ENCODE data around the gene GATA1.

The GATA1 gene

GRCh38 chrX:48785540-48786214 lies 713 bp upstream of the GATA1 start:
- DNase-seq = no peak

GRCh38 chrX:48786825-48787504 lies 575 bp downstream of the GATA1 start:
- no peak for DNase-seq

GRCh38 chrX:48787505-48788443 lies 1.4 kb downstream of the GATA1 start:
- DNase-seq = no peak

GRCh38 chrX:48789366-48790220 lies 3.2 kb downstream of the GATA1 start:
- no peak for DNase-seq

GRCh38 chrX:48790477-48790876 lies 4.1 kb downstream of the GATA1 start:
- no peak for DNase-seq

DNA sequence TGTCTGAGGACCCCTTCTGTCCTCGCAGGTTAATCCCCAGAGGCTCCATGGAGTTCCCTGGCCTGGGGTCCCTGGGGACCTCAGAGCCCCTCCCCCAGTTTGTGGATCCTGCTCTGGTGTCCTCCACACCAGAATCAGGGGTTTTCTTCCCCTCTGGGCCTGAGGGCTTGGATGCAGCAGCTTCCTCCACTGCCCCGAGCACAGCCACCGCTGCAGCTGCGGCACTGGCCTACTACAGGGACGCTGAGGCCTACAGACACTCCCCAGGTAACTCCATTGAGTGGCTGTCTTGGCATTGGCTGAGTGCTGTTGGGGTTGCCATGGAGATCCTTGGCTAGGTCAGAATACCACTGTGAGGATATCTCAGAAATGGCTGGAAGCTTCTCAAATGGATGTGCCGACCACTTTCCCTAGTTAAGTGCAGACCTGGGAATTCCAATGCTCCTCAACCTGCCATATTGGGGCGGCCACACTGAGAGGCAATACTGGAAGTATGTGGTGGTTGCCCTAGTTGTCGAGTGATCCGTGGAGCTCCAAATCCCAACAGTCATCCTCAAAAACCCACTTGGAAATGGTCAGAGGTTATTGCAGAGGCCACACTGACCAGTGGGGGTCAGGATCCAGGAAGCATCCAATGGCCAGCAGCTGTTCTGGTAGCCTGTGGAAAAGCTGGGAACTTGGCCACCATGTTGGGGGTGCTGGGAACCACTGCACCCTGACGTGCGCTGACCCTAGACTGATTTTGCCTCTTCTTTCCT lies 4.9 kb downstream of the GATA1 start:
- no peak for DNase-seq

DNA sequence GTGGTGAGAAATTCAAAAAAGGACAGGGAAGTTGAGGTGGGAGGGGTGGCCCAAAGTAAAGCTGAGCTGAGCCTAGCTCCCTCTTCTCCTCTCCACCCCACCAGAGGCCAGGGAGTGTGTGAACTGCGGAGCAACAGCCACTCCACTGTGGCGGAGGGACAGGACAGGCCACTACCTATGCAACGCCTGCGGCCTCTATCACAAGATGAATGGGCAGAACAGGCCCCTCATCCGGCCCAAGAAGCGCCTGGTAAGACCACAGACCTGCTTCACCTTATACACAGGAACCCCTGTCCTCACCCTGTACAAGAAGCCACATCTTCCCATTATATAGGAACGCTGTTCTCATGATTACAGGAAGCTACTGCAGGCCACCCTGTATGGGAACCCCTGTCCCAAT lies 5.8 kb downstream of the GATA1 start:
- no peak for DNase-seq

DNA sequence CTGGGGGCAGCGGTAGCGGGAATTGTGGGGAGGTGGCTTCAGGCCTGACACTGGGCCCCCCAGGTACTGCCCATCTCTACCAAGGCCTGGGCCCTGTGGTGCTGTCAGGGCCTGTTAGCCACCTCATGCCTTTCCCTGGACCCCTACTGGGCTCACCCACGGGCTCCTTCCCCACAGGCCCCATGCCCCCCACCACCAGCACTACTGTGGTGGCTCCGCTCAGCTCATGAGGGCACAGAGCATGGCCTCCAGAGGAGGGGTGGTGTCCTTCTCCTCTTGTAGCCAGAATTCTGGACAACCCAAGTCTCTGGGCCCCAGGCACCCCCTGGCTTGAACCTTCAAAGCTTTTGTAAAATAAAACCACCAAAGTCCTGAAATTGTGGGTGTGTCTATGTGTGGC lies 7.5 kb downstream of the GATA1 start:
- no peak for DNase-seq

DNA sequence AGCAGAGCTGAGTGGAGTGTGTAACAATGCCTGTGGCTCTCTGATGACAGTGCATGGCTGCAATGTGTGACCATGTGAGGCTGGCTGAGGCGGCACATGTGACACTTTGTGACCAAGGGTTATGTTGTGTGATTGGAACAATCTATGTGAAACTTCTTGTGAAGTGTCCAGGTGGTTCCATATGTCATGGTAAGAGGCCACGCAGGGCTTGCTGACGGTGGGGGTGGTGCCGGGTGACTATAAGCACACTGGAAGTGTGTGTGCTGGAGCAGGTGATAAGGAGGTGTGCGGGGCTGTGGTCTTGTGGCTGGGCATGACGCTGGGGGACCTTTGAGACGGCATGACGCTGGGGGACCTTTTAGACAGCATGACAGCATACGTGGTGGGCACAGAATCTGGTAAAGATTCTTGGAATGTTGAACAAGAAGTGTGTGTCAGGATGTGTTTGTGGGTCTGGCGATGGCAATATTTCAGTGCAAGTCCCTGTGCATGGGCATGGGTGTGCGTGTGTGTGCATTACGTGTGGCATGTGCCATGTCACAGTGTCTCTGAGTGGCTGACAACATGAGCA lies 8.0 kb downstream of the GATA1 start:
- DNase-seq = no peak

DNA sequence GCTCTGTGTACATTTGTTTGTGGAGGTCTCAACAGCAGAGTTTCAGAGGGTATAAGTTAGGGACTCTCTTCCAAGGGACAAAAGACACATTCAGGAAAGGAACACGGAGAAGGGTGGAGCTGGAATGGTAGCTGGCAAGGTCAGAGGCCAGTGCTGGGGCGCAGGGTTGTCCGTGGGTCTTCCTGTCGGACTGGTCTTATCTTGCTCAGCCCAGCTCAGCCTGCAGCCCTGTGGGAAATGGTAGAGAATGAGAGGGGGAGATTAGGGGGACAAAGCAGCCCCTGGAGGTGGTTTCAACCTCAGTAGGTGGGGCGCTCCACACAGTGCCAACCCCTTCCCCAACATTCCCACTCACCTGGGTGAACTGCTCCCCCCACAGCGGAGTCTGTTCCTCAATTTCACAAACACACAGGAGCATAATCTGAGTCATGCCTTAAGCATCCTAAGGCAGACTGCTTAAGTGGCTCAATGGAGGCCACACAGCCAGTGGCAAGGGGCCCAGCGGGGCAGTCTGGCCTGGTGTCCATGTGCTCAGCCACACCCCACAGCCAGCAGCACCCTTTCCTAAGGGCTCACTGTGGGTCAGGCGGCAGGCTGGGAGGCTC lies 8.6 kb downstream of the GATA1 start:
- DNase-seq = no peak

DNA sequence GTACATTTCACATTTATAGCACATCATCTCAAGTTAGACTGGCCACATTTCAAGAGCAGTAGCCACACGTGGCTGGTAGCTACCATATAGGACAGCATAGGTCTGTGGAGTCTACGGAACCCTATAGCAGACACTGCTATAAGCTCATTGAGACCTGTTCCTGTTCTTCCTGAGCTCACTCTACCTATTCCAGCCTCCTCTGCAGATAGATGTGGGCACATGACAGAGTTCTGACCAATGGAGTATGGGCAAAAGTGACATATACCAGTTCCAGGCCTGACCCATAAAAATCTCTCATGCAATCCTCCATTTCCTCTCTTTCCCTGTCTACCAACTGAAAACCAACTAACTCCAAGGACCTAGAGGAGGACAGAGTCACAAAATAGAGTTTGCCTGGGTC lies 11.9 kb downstream of the GATA1 start:
- DNase-seq = no peak

DNA sequence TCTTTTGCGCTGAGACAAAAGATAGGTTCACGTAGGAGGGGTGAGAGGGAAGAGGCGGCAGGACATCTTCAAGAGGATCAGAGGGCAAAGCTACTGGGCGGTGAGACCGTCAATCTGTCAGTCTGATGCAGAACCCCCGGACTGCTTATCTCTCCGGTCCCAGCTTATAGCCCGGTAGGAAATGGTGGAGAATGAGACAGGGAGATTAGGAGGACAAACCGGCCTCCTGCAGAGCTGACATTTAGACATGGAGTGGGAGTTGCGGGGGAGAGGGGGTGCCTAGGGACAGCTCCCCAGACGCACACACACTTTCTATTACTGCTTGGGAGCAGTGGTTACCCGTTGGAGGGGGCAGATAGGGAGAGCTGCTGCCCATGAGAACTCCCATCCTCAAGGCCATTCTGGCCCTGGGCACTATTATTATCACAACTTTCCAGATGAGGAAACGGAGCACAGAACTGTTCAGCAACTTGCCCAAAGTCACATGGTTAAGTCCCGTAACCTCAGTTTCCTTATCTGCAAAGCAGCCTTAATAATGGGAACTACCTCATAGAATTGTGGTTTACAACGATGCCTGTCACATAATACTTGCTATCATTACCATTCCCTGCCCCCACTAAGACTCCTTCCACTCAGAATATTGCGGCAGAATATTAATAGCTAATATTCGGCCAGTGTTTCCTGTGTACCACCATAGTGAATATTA lies 14.3 kb downstream of the GATA1 start:
- DNase-seq = no peak

GRCh38 chrX:48801280-48802088 lies 15.1 kb downstream of the GATA1 start, which contains the start of gene HDAC6:
HDAC6 (plus strand) TSS chrX:48802067; CDS start chrX:48802693, 626 bp downstream.
- DNase-seq = peak; percentile 97

DNA sequence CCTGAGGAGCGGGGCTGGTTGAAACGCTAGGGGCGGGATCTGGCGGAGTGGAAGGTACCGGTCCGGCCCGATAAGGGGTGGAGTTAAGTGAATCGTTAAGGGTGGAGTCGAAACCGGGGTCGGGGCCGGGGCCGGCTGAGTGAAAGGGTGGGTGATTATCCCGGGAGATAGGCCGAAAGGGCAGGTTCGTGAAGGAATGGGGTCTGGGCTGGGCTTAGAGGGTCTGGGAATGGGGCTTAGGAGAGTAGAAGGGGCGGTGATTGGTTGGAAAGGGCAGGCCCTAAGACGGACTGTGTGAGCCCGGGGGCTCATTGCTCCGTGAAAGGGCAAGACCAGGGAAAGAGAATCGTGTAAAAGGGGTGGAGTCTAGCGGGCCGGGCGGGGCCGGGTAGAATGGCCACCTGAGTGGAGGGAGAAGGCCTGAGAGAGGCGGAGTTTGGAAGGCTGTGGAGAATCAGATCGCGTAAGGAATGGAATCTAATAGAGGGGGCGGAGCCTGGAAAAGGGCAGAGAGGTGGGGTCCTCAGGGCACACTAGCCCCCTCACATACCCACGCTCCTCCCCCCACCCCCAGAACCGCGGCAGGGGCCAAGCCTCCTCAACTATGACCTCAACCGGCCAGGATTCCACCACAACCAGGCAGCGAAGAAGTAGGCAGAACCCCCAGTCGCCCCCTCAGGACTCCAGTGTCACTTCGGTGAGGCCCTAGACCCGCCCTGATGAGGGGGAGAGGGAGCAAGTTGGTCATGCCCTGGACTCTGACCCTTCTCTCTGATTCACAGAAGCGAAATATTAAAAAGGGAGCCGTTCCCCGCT lies 15.9 kb downstream of the GATA1 start:
- peak; percentile 73 for DNase-seq

DNA sequence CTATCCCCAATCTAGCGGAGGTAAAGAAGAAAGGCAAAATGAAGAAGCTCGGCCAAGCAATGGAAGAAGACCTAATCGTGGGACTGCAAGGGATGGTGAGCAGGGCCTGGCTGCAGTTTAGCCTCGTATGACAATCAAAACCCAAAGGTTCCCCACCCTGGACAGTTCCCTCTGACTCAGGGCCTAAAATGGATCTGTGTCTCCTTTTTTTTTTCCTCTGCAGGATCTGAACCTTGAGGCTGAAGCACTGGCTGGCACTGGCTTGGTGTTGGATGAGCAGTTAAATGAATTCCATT lies 16.5 kb downstream of the GATA1 start:
- DNase-seq = no peak

- DNase-seq = no peak
Measured at GRCh38 chrX:48806081-48806480, 19.7 kb downstream of the GATA1 start.

- no peak for DNase-seq
Measured at GRCh38 chrX:48813644-48814043, 27.3 kb downstream of the GATA1 start.

DNA sequence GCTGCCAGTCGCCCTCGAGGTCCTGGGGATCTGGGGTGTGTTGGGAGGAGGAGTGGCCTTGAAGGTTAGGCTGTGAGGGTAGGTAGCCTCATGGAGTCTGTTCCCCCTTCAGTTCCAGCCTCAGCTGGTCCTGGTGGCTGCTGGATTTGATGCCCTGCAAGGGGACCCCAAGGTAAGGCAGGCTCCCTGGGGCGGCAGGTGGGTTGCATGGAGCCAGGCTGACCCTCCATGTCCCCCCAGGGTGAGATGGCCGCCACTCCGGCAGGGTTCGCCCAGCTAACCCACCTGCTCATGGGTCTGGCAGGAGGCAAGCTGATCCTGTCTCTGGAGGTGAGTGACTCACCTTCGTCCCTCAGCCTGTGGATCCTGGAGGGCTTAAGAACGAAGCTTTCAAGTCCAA lies 28.3 kb downstream of the GATA1 start:
- no peak for DNase-seq

GRCh38 chrX:48815266-48815665 lies 28.9 kb downstream of the GATA1 start:
- no peak for DNase-seq
